ENCODE results near the gene IMPG1. TPM values are rescaled to one million over a fixed set of nuclear protein-coding genes. Genes with fewer than 3 reads are reported as not detected.

IMPG1 gene
- total and polyA plus RNA-seq, 12 donors = not detected

DNA sequence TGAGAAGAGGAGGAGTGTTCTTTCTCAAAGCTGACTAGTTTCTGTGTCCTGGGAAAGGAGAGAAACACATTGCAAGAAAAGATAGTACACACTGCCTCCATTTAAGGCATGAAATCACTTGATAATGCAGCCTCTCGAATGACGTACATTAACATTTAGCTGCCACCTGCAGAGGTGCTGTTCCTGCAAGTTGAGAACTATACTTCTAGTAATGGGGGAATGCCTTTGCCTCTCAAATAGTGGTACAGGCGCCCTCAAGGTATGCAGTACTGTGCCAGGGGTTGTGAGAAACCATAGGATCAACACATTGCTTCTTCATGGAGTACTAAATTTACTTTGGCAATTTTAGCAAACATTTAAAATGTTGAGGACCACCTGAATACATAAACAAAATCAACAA lies 20.1 kb downstream of the IMPG1 start:
- TF ChIP-seq, protein P1, sequence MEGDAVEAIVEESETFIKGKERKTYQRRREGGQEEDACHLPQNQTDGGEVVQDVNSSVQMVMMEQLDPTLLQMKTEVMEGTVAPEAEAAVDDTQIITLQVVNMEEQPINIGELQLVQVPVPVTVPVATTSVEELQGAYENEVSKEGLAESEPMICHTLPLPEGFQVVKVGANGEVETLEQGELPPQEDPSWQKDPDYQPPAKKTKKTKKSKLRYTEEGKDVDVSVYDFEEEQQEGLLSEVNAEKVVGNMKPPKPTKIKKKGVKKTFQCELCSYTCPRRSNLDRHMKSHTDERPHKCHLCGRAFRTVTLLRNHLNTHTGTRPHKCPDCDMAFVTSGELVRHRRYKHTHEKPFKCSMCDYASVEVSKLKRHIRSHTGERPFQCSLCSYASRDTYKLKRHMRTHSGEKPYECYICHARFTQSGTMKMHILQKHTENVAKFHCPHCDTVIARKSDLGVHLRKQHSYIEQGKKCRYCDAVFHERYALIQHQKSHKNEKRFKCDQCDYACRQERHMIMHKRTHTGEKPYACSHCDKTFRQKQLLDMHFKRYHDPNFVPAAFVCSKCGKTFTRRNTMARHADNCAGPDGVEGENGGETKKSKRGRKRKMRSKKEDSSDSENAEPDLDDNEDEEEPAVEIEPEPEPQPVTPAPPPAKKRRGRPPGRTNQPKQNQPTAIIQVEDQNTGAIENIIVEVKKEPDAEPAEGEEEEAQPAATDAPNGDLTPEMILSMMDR (IDR thresholded peaks at IDR 0.05) = no peak
- H3K27me3 ChIP-seq = no peaks in the 10 kb centered on the region
- WGBS, 2 donors = 51 to 58% methylated on average over 3 of the region's 3 CpGs
- no peak for ATAC-seq
- H3K9me3 ChIP-seq = peaks cover 0 to 5% (median 0%) of the 10 kb centered on the region in 11 donors
- H3K27ac ChIP-seq = no peak overlapping the region
- H3K36me3 ChIP-seq = no peaks in the 10 kb centered on the region
- DNase-seq = no peak
- intact Hi-C loops (cut with DNase I) = no loop called here
- H3K4me1 ChIP-seq = no peaks in the 10 kb centered on the region
- H3K4me3 ChIP-seq = no peak overlapping the region

DNA sequence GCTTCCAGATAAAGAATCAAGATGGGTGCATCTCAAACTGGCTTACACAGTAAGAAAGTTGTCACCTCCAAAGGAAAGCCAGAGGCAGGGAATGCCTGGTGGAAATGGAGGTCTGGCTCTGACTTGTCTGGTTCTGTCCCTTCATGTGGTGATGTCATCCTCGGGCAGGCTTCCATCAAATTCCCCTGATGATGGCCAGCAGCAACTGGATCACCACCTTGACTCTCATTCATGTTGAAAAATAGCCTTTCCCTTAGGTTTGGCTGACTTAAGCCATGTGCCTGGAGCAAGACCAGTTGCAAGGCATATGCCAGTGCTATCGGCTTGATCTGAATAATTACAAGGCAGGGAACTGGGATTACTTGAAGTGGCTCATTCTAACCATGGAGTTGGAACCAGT lies 28.8 kb downstream of the IMPG1 start:
- H3K36me3 ChIP-seq = no peaks in the 10 kb centered on the region
- no peaks in the 10 kb centered on the region for H3K27me3 ChIP-seq
- no peak overlapping the region for H3K4me3 ChIP-seq
- ATAC-seq = no peak
- no peak overlapping the region for H3K27ac ChIP-seq
- no peaks in the 10 kb centered on the region for H3K9me3 ChIP-seq
- intact Hi-C loops (cut with DNase I) = no loop called here
- TF ChIP-seq, protein P1 (IDR thresholded peaks at IDR 0.05) = no peak
- DNase-seq = no peak
- 71 to 82% methylated on average over 2 of the region's 2 CpGs for WGBS, 2 donors
- H3K4me1 ChIP-seq = no peaks in the 10 kb centered on the region

DNA sequence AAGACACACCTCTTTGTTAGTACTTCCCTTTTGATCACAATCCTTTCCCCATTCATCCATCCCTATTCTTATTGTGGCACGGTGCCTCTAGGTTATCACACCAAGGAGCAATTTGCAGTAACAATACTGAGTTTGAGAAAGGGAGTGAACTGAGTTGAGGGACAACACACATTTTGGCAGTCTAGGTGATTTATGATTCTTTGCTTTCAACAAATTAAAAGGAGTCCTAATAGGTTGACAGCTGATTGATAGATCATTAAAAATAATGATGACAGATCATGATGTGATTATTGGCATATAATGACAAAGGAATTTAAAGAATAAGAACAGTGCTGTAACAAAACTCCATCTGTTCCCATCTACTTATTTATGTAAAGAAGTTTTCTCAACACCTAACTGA lies 36.7 kb downstream of the IMPG1 start:
- ATAC-seq (no peak), DNase-seq (no peak)
- no peaks in the 10 kb centered on the region for H3K27me3 ChIP-seq
- no peaks in the 10 kb centered on the region for H3K36me3 ChIP-seq
- H3K27ac ChIP-seq = no peak overlapping the region
- H3K4me3 ChIP-seq = no peak overlapping the region
- H3K9me3 ChIP-seq = peaks cover 0 to 6% (median 0%) of the 10 kb centered on the region in 11 donors
- H3K4me1 ChIP-seq = no peaks in the 10 kb centered on the region
- intact Hi-C loops (cut with DNase I) = no loop called here
- WGBS, 2 donors = 74 to 78% methylated on average over 1 of the region's 1 CpG
- TF ChIP-seq, protein P1 (IDR thresholded peaks at IDR 0.05) = no peak

DNA sequence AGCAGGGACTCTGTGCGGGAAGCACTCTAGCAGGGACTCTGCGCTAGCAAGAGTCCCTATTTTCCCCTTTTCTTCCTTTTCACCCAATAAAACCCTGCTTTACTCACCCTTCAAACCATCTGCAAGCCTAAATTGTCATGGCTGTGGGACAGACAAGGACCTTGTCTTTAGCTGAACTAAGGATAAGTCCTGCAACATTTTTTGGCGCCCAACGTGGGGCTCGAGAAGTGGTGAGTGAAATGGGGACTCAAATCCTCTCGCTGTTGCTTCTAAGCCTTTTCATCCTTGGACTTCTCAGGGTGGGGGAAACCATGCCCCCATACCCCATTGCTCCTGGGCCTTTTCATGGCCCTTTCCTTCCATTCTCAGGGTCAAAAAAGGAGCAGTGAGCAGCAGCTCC lies 46.4 kb downstream of the IMPG1 start:
- WGBS, 2 donors = 84 to 87% methylated on average over 6 of the region's 6 CpGs
- DNase-seq (no peak), ATAC-seq (no peak)
- H3K27me3 ChIP-seq = no peaks in the 10 kb centered on the region
- no peaks in the 10 kb centered on the region for H3K36me3 ChIP-seq
- no peak overlapping the region for H3K4me3 ChIP-seq
- intact Hi-C loops (cut with DNase I) = no loop called here
- TF ChIP-seq, protein P1 (IDR thresholded peaks at IDR 0.05) = no peak
- peaks cover 0 to 82% (median 31%) of the 10 kb centered on the region in 11 donors for H3K9me3 ChIP-seq
- H3K27ac ChIP-seq = no peak overlapping the region
- no peaks in the 10 kb centered on the region for H3K4me1 ChIP-seq

Data from heart right ventricle (tissue), 16 donors.